GM19099 (cell line): Measurements from ENCODE around the gene LSM6.

Experiments used
- POLR2A ChIP-seq: IDR thresholded peaks from 3 replicates; pipeline ENCODE4 v1.6.1; 2011; ENCODE audit warnings: low read depth; ENCODE audit not compliant: insufficient read length; ENCODE audit errors: extremely low read depth

LSM6 gene

DNA sequence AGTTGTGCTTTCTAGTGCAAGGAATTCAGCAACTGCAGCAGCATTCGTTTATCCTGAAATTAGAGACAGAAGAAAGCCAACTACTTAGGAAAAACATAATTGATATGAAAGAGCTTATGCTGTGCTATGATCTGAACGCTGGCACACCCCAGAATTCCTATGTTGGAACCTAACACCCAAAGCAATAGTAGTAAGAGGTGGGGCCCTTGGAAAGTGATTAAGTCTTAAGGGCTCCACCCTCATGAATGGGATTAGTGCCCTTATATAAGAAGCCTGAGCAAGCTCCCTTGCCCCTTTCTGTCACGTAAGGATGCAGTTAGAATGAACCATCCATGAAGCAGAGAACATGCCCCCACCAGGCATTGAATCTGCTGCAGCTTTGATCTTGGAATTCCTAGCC lies 5.4 kb upstream of the LSM6 start:
- no peak for TF ChIP-seq POLR2A

- no peak for TF ChIP-seq POLR2A
Observed at GRCh38 chr4:146176891-146177290, 1.4 kb downstream of the LSM6 start.

GRCh38 chr4:146178126-146178525 lies 2.6 kb downstream of the LSM6 start:
- no peak for TF ChIP-seq POLR2A

DNA sequence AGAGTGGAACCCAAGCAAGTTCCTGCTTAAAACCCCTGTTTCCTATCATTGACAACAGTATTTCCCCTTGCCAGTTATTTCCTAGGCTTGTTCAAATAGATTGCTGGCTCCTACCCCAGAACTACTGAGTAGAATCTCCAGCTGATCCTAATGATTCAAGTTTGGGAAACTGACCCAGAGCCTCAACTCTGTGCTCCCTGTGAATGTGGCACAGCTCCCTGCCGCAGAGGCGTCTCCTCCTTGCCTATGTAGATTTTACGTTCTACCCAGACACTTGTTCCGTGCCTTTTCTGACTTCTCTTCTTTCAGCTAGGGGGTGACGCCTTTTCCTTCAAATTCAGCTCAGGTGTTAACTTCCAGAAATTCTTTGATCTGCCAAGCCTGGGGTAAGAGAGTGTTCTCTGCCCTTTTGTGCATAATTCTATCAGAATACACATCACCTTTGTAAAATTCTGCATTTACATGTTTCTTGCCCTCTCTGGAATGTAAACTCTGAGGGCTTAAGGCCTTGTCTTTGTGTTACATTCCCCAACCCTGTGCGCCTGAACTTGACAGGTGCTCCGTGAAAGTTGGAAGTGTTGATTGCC lies 4.4 kb downstream of the LSM6 start:
- TF ChIP-seq POLR2A: no peak

- no peak for TF ChIP-seq POLR2A
Observed at GRCh38 chr4:146182443-146182842, 6.9 kb downstream of the LSM6 start.

- no peak for TF ChIP-seq POLR2A
Observed at GRCh38 chr4:146183209-146183608, 7.7 kb downstream of the LSM6 start.

- TF ChIP-seq POLR2A: no peak
Observed at GRCh38 chr4:146186041-146186440, 10.5 kb downstream of the LSM6 start.

- no peak for TF ChIP-seq POLR2A
Observed at GRCh38 chr4:146186596-146186995, 11.1 kb downstream of the LSM6 start.

DNA sequence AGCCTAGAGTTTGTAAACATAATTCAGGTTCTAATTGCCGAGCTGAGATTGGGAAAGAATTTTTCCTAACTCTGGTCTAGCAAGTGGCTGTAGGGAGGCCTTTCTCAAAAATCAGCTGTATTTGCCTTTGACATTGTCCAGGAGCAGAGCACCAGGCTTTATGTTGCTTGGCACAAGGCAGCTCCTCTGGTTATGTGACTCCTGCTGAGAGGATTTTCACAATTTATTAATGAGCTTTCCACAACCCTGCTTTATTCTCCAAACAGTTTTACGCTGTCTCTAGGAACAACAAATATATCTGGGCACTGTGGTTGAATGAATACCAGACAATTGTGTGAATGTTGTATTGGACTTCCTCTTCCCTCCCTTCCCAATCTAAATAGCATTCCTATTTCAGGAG lies 14.9 kb downstream of the LSM6 start:
- TF ChIP-seq POLR2A: no peak

DNA sequence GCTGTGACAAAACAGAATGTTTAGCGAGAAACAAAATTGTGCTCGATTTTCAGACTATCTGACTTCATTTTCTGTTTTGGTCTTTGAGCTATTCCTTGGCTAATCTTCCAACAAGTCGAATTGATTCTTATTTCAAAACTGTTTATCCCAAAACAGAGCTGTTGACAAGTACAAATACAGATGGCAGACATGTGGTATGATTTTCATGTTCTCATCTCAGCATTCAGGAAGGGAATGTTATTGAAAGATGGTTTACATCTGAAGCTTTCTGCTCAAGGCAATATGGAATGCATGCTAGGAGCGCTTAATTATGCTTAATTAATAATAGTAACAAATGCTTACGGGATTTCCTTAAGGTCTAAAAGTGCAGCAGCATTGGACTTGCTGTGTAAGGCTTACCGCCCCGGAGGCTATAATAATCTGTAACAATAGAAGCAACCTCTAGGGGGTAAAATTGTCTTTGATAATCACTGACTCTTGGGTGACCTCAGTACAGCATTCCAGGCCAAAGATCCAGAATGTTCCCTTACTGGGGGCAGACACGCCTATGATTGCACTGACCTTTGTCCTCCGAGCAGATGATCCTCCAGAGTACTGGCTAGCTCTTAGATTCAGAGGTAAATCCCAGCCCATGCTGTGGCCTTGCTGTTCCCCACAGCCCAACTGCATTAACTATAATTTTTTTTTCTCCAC lies 16.4 kb downstream of the LSM6 start:
- no peak for TF ChIP-seq POLR2A

DNA sequence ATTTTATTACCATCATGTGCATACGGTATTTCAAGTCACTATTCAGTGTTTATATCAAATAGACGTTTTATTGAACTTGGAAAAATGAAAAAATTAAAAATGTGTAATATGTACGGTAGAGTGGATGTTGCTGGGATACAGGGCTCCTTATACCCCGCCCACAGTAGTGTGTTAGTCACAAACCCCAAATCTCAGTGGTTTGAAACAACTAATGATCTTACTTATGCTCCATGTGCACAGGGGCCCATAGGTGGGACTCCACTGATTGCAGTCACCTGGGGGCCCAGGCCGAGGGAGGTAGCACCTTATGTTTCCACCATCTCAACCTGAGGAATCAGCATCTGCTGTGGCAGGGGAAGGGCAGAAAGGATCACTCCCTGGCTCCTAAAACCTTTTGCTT lies 18.1 kb downstream of the LSM6 start:
- TF ChIP-seq POLR2A: no peak

- TF ChIP-seq POLR2A: no peak
Observed at GRCh38 chr4:146194212-146194611, 18.7 kb downstream of the LSM6 start.

DNA sequence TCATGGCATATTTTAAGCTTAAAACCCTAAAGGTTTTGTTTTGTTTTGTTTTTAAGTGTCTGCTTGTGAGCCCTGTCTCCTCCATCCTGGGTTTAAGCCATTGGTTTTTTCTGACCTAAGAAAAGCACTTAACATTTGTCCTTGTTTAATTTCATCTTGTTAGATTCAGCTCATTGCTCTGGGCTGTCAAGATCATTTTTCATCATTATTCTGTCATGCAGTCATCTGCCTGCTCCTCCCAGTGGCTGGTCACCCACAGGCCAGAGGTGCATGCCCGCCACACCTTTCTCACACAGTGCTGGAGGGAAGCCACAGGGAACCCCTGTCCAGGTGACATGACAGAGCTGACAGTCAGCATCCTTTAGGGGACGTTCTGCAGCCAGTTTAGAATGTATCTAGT lies 27.1 kb downstream of the LSM6 start:
- TF ChIP-seq POLR2A: no peak

GRCh38 chr4:146207410-146207809 lies 31.9 kb downstream of the LSM6 start:
- no peak for TF ChIP-seq POLR2A

GRCh38 chr4:146210890-146211289 lies 35.4 kb downstream of the LSM6 start:
- TF ChIP-seq POLR2A: no peak

DNA sequence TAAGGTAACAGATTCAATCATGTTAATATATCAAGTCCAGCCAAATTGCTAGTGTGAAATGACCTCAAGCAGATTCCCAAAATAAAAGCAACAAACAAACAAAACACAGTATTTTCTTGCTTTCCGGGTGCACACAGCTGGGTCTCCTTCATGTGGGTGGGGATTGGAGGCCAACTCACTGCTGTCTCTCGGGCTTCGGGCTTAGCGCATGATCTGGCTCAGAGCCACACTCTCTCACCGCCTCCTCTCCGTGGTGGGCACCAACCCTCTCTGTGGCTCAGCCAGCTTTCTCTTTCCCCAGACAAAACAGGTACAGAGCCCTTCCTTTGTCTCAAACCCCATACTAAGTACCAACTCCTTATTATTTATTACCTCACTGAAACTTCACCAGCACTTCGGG lies 35.9 kb downstream of the LSM6 start:
- TF ChIP-seq POLR2A: no peak

- no peak for TF ChIP-seq POLR2A
Observed at GRCh38 chr4:146212781-146213180, 37.3 kb downstream of the LSM6 start.
